Amygdala (tissue), 56 donors: ENCODE results near the gene FBLN1.
"Not testable (repeated sequence)": the region's sequence is repeated elsewhere in the genome, so short reads cannot be mapped to it uniquely, and the experiment has no call there.

Experiments used
- DNase-seq, 56 donors: peaks; one replicate each; lab custom pipeline; 2025; lab: John Stamatoyannopoulos, UW

Gene FBLN1

GRCh38 chr22:45544588-45545170 is 42.0 kb downstream of the FBLN1 start:
- DNase-seq = no peak

- DNase-seq = no peak
Observed at GRCh38 chr22:45546333-45547015, 43.8 kb downstream of the FBLN1 start.

DNA sequence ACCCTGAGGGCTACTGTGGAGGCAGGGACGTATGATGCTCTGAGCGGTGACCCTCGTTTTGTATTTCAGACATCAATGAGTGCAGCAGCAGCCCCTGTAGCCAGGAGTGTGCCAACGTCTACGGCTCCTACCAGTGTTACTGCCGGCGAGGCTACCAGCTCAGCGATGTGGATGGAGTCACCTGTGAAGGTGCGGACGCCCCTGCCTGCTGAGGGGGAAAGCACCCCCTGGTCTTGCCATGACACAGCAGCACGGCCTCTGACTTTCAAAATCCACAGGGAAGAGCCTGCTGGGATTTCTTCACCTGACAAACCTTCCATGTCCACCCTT is 44.3 kb downstream of the FBLN1 start:
- no peak for DNase-seq

DNA sequence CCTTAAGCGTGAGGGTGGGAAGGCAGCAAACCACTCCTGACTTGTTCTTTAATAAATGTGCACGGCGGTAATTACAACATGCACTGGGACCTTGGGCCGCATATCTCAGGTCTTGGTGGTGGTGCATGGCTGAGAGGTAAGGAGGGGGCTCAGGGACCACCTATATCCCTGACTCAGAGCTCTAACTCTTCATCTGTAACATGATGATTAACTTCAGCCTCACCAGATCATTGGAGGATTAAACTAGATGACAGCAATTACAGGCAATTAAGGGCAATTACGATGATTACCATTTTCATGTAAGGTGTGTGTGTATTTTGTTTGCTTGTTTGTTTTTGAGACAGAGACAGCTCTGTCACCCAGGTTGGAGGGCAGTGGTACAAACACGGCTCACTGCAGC is 45.0 kb downstream of the FBLN1 start:
- no peak for DNase-seq

DNA sequence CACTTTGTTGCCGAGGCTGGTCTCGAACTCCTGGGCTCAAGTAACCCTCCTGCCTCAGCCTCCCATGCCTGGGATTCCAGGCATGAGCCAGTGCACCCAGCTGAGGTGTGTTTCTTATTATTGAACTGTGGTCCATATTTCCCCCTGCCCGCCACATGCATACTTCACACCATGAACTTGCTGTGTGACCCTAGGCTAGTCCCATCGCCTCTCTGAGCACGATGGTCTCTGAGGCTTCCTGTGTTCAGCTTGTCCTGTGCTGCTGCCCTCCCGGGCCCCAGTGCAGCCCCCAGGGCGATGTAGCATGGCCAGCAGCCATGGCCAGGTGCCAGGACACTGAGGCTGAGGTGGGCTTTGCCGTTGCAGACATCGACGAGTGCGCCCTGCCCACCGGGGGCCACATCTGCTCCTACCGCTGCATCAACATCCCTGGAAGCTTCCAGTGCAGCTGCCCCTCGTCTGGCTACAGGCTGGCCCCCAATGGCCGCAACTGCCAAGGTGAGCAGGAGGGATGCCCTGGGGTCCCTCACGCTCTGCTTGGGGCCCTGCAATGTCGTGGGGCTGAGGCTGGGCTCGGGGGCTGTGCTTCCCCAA is 45.7 kb downstream of the FBLN1 start:
- no peak for DNase-seq

DNA sequence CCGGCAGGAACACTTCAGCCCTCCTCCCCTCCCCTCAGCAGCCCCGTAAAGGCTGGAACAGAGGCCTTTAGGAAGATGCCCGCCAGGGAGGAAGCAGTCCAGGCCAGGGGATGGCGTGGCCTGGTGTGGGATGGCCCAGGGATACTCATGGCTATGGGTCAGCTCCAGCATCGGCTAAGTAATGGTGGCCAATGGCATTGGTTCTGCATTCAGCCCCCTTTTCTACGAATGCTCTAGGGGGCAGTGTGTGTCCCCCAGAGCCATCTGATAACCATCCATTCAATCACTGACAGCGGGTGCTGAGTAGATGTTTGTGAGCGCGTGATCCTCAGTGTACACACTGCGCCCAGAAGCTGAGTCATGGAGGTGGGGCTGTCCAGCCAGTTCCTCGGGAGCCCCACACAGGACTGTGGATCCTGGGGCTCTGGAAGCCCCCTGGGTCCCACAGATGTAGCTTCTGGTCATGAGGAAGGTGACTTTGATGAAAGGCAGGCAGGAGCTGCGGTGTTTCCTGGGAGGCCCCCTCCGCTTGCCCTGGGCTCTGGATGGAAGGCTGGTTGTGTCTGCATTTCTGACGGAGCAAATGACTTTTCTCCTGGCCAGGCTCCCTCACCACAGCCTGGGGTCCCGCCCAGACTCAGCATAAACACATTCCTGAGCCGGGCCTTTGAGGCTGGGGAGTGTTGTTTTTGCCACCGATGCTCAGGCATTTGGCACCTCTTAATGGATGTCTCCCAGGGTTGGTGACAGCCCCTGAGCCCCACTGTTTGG is 46.5 kb downstream of the FBLN1 start:
- DNase-seq = no peak

DNA sequence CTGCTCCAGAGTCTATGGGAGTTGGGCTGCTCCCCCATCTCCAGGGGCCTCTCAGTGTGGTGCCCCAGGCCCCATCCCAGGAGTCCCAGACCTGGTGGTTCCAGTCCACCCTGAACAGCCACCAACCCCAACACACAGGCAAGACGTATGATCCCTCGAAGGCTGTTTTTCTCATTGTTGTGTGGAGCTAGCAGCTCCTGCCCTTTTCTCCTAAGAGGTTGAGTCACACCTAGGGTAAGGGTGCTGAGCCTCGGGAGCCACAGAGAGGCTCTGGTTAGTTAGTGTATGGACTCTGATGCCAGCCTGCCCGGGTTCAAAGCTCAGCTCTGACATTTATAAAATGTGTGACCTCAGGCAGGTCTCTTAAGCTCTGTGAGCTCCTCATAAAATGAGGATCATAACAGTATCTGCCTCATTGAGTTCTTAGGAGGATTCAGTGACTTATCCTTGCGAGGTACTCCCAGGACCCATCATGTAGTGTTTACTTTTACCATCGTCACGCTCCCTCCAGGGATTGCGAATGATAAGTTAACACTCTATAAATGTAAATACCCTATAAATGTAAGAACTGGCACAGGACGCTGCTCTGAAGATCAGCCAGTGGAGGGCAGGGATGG is 47.2 kb downstream of the FBLN1 start:
- DNase-seq = no peak

GRCh38 chr22:45550416-45550815 is 47.7 kb downstream of the FBLN1 start:
- no peak for DNase-seq

DNA sequence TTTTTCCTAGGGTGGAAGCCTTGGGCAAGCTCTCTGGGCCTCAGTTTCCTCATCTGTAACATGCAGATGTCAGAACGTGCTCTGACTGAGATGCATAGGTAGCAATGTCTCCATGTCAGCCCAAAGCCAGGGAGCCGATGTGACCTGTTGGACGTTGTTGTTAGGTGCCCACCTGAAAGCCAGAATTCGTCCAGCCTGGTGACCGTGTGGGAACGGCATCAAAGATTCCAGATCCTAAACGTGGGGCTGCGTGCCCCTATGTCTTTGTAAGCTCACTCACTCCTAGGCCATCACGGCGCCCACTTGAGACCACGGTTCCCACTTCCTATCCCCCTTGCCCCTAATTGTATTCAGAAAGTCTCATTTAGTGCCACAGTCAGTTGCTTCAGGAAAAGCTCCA is 48.2 kb downstream of the FBLN1 start:
- no peak for DNase-seq

GRCh38 chr22:45551310-45552016 is 48.8 kb downstream of the FBLN1 start:
- DNase-seq = peak in 22 of 56 donors; percentile 10 to 73 (median 39)

GRCh38 chr22:45552017-45552411 is 49.3 kb downstream of the FBLN1 start:
- DNase-seq = no peak

DNA sequence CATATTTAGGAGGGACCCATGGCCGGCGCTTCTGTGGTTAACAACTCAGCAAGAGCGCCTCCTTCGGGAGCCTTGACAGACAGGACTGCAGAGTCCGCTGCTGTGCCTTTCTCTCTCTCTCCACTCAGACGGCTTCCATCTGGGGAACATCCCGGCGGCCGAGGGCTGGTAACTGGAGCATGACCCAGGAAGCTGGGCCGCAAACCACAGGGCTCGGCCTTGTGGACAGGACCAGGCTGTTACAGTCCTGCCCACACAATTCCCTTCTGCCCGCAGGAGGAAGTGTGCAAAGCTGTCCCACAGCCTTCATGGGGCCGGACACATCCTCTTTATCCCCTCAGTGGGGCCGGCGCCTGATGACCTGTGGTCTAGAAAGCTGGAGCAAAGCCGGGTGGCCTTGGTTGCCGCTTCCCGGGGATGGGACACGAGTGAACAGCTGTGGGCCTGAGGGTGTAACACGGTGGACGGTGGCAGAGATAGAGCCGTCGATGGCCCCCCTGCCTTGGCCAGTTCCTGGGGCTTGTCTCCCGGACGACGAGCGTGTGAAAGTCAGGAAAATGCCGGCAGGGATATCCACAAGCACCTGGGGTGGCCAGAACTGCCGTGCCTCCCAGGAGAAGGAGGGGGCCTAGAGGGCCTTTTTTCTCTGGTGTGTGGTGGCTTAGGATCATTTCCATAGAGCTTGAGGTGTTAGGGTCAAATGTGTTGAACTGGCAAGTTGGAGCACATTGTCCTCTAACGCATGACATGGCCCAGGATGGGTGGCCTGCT is 50.1 kb downstream of the FBLN1 start:
- peak in 5 of 56 donors; percentile 17 to 29 (median 21) for DNase-seq

- DNase-seq = peak in 48 of 56 donors; percentile 9 to 83 (median 50)
Observed at GRCh38 chr22:45553351-45554039, 50.8 kb downstream of the FBLN1 start.

GRCh38 chr22:45554040-45554406 is 51.3 kb downstream of the FBLN1 start:
- no peak for DNase-seq

- no peak for DNase-seq
Observed at GRCh38 chr22:45554861-45555260, 52.2 kb downstream of the FBLN1 start.

- DNase-seq = peak in 1 of 56 donors; percentile 9
Observed at GRCh38 chr22:45557926-45558325, 55.2 kb downstream of the FBLN1 start.

GRCh38 chr22:45560092-45560491 is 57.4 kb downstream of the FBLN1 start:
- not testable (repeated sequence) for DNase-seq

- DNase-seq = not testable (repeated sequence)
Observed at GRCh38 chr22:45560761-45561160, 58.1 kb downstream of the FBLN1 start.

- DNase-seq = no peak
Observed at GRCh38 chr22:45562102-45562501, 59.4 kb downstream of the FBLN1 start.
